ENCODE data around the gene BIRC7.

- TF ChIP-seq, protein P1, sequence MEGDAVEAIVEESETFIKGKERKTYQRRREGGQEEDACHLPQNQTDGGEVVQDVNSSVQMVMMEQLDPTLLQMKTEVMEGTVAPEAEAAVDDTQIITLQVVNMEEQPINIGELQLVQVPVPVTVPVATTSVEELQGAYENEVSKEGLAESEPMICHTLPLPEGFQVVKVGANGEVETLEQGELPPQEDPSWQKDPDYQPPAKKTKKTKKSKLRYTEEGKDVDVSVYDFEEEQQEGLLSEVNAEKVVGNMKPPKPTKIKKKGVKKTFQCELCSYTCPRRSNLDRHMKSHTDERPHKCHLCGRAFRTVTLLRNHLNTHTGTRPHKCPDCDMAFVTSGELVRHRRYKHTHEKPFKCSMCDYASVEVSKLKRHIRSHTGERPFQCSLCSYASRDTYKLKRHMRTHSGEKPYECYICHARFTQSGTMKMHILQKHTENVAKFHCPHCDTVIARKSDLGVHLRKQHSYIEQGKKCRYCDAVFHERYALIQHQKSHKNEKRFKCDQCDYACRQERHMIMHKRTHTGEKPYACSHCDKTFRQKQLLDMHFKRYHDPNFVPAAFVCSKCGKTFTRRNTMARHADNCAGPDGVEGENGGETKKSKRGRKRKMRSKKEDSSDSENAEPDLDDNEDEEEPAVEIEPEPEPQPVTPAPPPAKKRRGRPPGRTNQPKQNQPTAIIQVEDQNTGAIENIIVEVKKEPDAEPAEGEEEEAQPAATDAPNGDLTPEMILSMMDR (IDR thresholded peaks at IDR 0.05), result no peak
- no peak for TF ChIP-seq POLR2A (IDR thresholded peaks at IDR 0.05)
Measured at GRCh38 chr20:63196768-63197470, 38.8 kb upstream of the BIRC7 start.
